Measurements from ENCODE around the gene IMPA2. TPM values are rescaled to one million over a fixed set of nuclear protein-coding genes. Genes with fewer than 3 reads are reported as not detected.

IMPA2 gene
- total and polyA plus RNA-seq, 2 donors (not counting 1 experiment from before 2014, with no cell fraction given): 3.8 to 23.0 TPM

DNA sequence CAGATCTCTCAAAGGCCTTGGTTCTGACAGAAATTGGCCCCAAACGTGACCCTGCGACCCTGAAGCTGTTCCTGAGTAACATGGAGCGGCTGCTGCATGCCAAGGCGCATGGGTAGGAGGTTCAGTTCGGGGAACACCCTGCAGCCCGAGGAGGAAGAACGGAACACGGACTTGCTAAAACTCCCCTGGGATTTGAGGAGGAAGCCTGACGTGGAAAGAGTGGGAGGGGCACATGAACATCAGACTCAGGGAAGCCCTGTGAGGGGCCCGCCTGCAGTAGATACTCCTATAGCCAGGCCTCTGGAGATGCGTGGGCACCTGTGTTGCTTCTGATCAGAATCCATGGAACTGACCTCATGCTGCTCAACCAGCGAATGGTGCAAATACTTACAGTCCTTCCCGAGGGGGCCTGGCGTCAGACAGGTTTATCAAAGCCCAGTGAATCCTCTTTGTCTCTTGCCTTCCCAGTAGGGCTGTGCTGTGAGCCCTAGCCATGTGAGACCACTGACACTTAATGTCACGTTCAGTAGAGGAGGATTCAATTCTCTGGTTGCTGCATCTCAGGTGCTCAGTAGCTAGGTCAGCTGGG is 46.8 kb downstream of the IMPA2 start:
- Histone ChIP-seq H3K9ac (ENCODE audit: insufficient read depth, low read length) (no peak overlapping the region), H2AFZ (ENCODE audit: low read length) (no peak overlapping the region), H4K20me1 (ENCODE audit: control insufficient read depth, extremely low read depth, insufficient read depth, low read length) (no peaks in the 10 kb centered on the region), H3K9me3 (ENCODE audit: control insufficient read depth, insufficient read depth, low read depth, low read length) (no peaks in the 10 kb centered on the region), H3K36me3 (ENCODE audit: control insufficient read depth, insufficient read depth, low read length) (no peaks in the 10 kb centered on the region), H3K27me3 (ENCODE audit: control insufficient read depth, insufficient read depth, low read length) (no peaks in the 10 kb centered on the region), H3K79me2 (ENCODE audit: control insufficient read depth, insufficient read depth, low read length) (no peaks in the 10 kb centered on the region), H3K27ac (ENCODE audit: insufficient read depth, low read length) (no peak overlapping the region), H3K4me1 (ENCODE audit: control insufficient read depth, extremely low read depth, insufficient read depth, low read length) (peaks cover 6% of the 10 kb centered on the region), H3K4me2 (ENCODE audit: extremely low read depth, insufficient read depth, low read length) (no peak overlapping the region), H3K4me3 (replicated peaks in 1 of 4; ENCODE audit: control extremely low read depth in 1 of 4, insufficient read depth in 1 of 4, low read depth in 3 of 4, low read length in 4 of 4) (no peak overlapping the region)
- DNase-seq (ENCODE audit: low read depth in 2 of 2): no peak
- TF ChIP-seq, protein P1, sequence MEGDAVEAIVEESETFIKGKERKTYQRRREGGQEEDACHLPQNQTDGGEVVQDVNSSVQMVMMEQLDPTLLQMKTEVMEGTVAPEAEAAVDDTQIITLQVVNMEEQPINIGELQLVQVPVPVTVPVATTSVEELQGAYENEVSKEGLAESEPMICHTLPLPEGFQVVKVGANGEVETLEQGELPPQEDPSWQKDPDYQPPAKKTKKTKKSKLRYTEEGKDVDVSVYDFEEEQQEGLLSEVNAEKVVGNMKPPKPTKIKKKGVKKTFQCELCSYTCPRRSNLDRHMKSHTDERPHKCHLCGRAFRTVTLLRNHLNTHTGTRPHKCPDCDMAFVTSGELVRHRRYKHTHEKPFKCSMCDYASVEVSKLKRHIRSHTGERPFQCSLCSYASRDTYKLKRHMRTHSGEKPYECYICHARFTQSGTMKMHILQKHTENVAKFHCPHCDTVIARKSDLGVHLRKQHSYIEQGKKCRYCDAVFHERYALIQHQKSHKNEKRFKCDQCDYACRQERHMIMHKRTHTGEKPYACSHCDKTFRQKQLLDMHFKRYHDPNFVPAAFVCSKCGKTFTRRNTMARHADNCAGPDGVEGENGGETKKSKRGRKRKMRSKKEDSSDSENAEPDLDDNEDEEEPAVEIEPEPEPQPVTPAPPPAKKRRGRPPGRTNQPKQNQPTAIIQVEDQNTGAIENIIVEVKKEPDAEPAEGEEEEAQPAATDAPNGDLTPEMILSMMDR (conservative IDR thresholded peaks at IDR 0.05 in 1 of 2, IDR thresholded peaks at IDR 0.05 in 1 of 2; ENCODE audit: low read depth in 1 of 2, low read length in 2 of 2): no peak
- no peak for TF ChIP-seq EZH2 (IDR thresholded peaks at IDR 0.05; ENCODE audit: low read length, missing control alignments)

DNA sequence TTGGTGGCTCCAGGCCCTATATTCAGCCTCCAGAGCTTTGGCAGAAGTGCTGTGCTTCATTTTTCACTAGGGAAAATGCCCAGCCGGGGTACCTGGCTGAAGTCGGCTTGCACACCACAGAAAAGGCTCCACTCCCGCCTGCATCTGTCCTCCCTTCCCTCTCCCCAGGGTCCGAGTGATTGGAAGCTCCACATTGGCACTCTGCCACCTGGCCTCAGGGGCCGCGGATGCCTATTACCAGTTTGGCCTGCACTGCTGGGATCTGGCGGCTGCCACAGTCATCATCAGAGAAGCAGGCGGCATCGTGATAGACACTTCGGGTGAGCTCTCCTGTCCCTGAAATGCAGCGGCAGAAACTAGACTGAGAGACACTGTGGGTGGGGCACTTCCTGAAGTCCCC is 47.4 kb downstream of the IMPA2 start:
- Histone ChIP-seq H3K9ac (ENCODE audit: insufficient read depth, low read length) (no peak overlapping the region), H2AFZ (ENCODE audit: low read length) (no peak overlapping the region), H3K27ac (ENCODE audit: insufficient read depth, low read length) (no peak overlapping the region), H3K4me3 (replicated peaks in 1 of 4; ENCODE audit: control extremely low read depth in 1 of 4, insufficient read depth in 1 of 4, low read depth in 3 of 4, low read length in 4 of 4) (no peak overlapping the region), H3K79me2 (ENCODE audit: control insufficient read depth, insufficient read depth, low read length) (no peaks in the 10 kb centered on the region), H3K4me2 (ENCODE audit: extremely low read depth, insufficient read depth, low read length) (no peak overlapping the region), H3K36me3 (ENCODE audit: control insufficient read depth, insufficient read depth, low read length) (no peaks in the 10 kb centered on the region), H3K4me1 (ENCODE audit: control insufficient read depth, extremely low read depth, insufficient read depth, low read length) (peaks cover 6% of the 10 kb centered on the region), H3K9me3 (ENCODE audit: control insufficient read depth, insufficient read depth, low read depth, low read length) (no peaks in the 10 kb centered on the region), H3K27me3 (ENCODE audit: control insufficient read depth, insufficient read depth, low read length) (no peaks in the 10 kb centered on the region), H4K20me1 (ENCODE audit: control insufficient read depth, extremely low read depth, insufficient read depth, low read length) (no peaks in the 10 kb centered on the region)
- DNase-seq (ENCODE audit: low read depth in 2 of 2): no peak
- no peak for TF ChIP-seq EZH2 (IDR thresholded peaks at IDR 0.05; ENCODE audit: low read length, missing control alignments)

DNA sequence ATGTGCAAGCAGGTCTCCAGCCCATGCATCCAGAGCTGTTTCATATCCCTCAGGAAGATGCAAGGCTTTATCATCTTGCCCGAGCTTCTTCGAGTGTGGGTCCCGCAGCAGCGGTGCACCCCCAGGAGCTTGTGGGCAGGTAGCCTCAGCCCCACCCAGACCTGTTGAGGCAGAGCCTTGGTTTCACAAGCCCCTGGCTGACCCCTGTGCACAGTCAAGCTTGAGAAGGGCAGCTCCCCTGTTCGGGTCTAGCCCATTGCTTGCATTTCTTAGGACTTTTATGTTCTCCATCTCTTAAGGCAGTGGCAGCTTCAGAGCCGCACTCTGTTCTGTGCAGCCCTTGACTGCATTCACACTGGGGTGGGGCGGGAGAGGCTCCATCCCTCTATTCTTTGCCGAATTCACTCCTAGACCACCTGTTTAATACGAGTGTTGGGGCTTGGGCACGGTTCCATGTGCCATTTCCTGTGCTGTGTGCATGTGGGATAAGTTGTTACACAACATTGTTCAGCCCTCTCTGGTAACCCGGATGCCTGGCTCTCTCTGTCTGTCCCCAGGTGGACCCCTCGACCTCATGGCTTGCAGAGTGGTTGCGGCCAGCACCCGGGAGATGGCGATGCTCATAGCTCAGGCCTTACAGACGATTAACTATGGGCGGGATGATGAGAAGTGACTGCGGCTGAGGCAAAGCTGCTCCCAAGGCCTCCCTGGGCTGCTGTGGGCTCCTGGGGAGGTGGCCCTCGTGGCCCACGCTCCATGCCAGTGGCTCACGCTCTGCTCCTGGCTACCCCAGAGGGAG is 48.7 kb downstream of the IMPA2 start:
- no peaks in the 10 kb centered on the region for H3K27me3 ChIP-seq (ENCODE audit: control insufficient read depth, insufficient read depth, low read length)
- no peak overlapping the region for H3K4me2 ChIP-seq (ENCODE audit: extremely low read depth, insufficient read depth, low read length)
- no peak for DNase-seq (ENCODE audit: low read depth in 2 of 2)
- no peaks in the 10 kb centered on the region for H3K36me3 ChIP-seq (ENCODE audit: control insufficient read depth, insufficient read depth, low read length)
- no peaks in the 10 kb centered on the region for H3K9me3 ChIP-seq (ENCODE audit: control insufficient read depth, insufficient read depth, low read depth, low read length)
- no peaks in the 10 kb centered on the region for H4K20me1 ChIP-seq (ENCODE audit: control insufficient read depth, extremely low read depth, insufficient read depth, low read length)
- H3K9ac ChIP-seq (ENCODE audit: insufficient read depth, low read length): no peak overlapping the region
- peaks cover 6% of the 10 kb centered on the region for H3K4me1 ChIP-seq (ENCODE audit: control insufficient read depth, extremely low read depth, insufficient read depth, low read length)
- H3K79me2 ChIP-seq (ENCODE audit: control insufficient read depth, insufficient read depth, low read length): no peaks in the 10 kb centered on the region
- TF ChIP-seq EZH2 (IDR thresholded peaks at IDR 0.05; ENCODE audit: low read length, missing control alignments): no peak
- TF ChIP-seq, protein P1 (conservative IDR thresholded peaks at IDR 0.05 in 1 of 2, IDR thresholded peaks at IDR 0.05 in 1 of 2; ENCODE audit: low read depth in 1 of 2, low read length in 2 of 2): no peak
- no peak overlapping the region for H3K27ac ChIP-seq (ENCODE audit: insufficient read depth, low read length)
- no peak overlapping the region for H2AFZ ChIP-seq (ENCODE audit: low read length)
- no peak overlapping the region for H3K4me3 ChIP-seq (replicated peaks in 1 of 4; ENCODE audit: control extremely low read depth in 1 of 4, insufficient read depth in 1 of 4, low read depth in 3 of 4, low read length in 4 of 4)

All from fibroblast of lung (primary cell).